ENCODE data around the gene GNA12. TPM values are rescaled to one million over a fixed set of nuclear protein-coding genes. Genes with fewer than 3 reads are reported as not detected.
"Not testable (repeated sequence)": the region's sequence is repeated elsewhere in the genome, so short reads cannot be mapped to it uniquely, and the experiment has no call there.

GNA12 gene
- total RNA-seq, 1 donor from 2014 or later, result 19.3 TPM

DNA sequence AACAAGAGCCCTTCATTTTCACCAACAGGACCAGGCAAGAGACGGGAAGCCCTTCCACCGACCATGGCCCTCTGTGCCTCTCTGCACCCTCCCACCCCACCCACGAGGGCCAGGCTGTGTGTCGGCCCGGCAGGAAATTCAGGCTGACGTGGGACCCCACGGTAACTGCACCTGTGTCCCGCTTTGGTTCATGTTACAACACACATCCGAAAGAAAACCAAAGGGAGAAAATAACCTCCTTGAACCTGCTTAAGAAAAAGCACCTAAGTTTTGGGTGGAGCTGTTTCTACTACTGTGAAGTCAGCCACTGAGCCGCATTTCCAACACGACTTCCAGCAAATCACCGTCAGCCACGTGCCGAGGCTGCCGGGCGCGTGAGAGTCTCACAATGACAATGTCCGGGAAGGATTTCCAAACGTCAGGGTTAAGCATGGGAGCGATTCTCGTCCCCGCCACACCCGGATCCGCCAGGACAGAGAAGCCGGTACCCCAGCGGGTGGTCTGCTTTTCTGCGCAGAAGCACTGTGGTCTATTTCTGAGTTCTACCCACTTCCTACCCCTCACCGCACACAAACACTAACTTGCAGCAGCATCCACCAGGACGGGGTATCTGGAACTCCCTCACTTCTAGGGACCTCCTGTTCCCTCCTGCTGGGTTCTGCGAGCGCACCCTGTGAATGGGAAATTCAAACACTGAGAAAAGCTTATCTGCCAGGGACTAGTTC lies 119.5 kb downstream of the GNA12 start:
- no peak overlapping the region for H3K4me3 ChIP-seq (ENCODE audit: low read depth, low read length)
- TF ChIP-seq, protein P1, sequence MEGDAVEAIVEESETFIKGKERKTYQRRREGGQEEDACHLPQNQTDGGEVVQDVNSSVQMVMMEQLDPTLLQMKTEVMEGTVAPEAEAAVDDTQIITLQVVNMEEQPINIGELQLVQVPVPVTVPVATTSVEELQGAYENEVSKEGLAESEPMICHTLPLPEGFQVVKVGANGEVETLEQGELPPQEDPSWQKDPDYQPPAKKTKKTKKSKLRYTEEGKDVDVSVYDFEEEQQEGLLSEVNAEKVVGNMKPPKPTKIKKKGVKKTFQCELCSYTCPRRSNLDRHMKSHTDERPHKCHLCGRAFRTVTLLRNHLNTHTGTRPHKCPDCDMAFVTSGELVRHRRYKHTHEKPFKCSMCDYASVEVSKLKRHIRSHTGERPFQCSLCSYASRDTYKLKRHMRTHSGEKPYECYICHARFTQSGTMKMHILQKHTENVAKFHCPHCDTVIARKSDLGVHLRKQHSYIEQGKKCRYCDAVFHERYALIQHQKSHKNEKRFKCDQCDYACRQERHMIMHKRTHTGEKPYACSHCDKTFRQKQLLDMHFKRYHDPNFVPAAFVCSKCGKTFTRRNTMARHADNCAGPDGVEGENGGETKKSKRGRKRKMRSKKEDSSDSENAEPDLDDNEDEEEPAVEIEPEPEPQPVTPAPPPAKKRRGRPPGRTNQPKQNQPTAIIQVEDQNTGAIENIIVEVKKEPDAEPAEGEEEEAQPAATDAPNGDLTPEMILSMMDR (conservative IDR thresholded peaks at IDR 0.05; ENCODE audit: low read depth, low read length), result no peak
- DNase-seq (ENCODE audit: low read depth), result no peak

DNA sequence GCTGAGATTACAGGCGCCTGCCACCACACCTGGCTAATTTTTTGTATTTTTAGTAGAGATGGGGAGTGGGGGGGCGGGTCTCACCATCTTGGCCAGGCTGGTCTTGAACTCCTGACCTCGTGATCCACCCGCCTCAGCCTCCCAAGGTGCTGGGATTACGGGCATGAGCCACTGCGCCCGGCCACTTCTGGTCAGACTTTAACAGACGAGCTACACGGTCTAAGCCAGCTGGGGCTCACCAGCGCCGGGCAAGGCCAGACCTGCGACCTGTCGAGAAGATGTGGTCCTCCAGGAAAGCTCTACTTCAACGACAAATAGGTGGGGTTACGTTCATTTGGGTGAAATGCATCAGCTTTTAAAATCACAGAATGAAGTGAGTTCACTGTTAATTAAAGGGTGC lies 120.1 kb downstream of the GNA12 start:
- DNase-seq (ENCODE audit: low read depth); H3K4me3 ChIP-seq (ENCODE audit: low read depth, low read length): not testable (repeated sequence)

DNA sequence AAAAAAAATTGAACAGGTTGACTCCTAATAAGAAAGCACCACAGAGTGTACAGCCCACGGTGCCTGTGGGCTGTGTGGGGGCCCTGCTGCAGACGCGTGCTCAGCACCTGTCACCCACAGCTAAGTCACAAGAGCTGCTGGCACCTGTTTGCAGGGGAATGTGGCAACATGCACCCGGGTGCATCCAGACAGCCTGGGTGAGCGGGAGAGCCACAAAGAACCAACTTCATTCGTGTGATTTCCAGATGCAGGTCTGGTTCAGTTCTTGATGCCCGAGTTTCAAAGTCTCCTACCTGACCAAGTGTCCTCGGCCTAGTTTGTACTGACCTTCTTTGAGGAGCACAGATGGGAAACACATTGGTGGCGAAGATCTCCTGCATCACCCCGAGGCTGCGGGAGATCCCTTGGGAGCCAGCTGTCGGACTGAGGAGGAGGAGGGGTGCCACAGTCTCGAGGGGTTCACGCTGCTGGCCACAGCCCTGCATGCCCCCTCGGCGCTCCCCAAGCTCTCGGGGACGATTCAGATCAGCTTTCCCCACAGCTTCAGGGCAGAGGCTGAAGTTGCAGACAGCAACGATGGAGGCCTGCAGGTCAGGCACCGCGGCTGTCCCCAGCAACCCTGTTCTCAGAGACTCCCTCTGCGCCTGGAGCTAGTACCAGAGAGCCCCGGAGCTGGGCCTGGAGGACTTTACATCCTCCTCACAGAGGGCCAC lies 120.8 kb downstream of the GNA12 start:
- no peak for DNase-seq (ENCODE audit: low read depth)
- no peak overlapping the region for H3K4me3 ChIP-seq (ENCODE audit: low read depth, low read length)
- TF ChIP-seq, protein P1 (conservative IDR thresholded peaks at IDR 0.05; ENCODE audit: low read depth, low read length), result no peak

DNA sequence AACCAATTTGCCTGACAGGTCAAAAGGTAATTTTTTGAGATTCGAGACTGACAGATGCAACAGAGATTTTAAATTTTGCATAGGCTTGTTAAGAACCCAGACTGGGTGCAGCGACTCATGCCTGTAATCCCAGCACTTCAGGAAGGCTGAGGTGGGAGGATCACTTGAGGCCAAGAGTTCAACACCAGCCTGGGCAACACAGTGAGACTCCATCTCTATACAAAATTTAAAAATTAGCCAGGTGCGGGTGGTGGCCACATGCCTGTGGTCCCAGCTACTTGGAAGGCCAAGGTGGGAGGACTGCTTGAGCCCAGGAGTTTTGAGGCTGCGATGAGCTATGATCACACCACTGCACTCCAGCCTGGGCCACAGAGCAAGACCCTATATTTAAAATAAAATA lies 121.5 kb downstream of the GNA12 start:
- H3K4me3 ChIP-seq (ENCODE audit: low read depth, low read length), result no peak overlapping the region
- no peak for DNase-seq (ENCODE audit: low read depth)
- TF ChIP-seq, protein P1 (conservative IDR thresholded peaks at IDR 0.05; ENCODE audit: low read depth, low read length), result no peak

DNA sequence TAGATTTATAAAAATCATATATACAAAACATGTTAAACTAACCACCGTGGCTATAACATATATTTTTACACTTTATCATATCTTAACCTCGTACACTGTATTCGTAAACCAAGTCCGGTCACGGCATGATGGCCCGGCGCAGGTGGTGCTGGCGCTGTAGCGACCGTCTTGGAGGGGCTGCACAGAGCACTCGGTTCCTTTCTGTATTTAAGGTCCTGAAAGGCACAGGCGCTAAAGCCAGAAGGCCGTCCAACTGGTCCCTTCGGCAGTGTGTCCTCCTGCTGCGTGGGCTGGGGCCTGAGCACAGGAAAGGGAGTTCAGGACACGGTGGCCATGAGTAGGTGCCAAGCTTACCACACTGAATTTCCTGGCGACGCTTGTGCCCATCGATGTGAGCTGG lies 122.3 kb downstream of the GNA12 start:
- DNase-seq (ENCODE audit: low read depth), result no peak
- TF ChIP-seq, protein P1 (conservative IDR thresholded peaks at IDR 0.05; ENCODE audit: low read depth, low read length), result no peak
- no peak overlapping the region for H3K4me3 ChIP-seq (ENCODE audit: low read depth, low read length)

DNA sequence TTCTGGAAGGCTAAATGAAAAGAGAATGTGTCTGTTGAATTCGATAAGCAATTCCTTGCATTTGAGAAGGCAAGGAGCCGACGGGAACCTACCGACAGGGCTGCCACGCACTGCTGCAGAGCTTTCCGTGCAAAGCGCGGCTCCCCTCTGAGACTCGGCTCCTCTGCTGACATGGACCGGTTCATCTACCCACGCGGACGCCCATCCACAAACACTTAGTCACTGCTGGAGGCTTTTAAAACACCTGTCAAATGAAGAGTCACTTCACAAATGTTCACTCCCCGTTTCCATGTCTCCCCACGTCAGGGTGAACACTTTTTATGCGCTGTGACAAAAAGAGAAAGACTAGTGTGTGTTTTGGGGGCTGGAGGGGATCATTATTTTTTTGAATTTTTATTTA lies 124.1 kb downstream of the GNA12 start:
- H3K4me3 ChIP-seq (ENCODE audit: low read depth, low read length), result no peak overlapping the region
- TF ChIP-seq, protein P1 (conservative IDR thresholded peaks at IDR 0.05; ENCODE audit: low read depth, low read length), result no peak
- no peak for DNase-seq (ENCODE audit: low read depth)

DNA sequence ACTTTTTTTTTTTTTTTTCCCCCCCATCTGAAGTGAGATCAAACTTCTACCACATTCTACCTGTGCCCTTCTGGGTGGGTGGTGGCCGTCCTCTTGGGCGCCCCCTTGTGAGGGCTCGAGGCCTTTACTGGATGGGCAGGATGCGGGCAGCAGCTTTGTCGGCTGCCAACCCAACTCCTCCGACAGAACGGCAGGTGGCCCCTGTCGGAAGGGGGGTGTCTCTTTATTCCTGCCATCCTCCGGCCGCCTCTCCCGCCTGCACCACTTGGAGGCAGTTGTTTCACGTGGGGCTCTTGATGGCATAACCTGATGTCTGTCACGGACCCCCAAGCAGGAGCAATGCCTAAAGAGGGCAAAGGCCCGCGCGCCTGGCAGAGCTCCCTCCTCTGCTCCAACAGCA lies 125.1 kb downstream of the GNA12 start:
- no peak for DNase-seq (ENCODE audit: low read depth)
- TF ChIP-seq, protein P1 (conservative IDR thresholded peaks at IDR 0.05; ENCODE audit: low read depth, low read length), result peak; percentile 55
- no peak overlapping the region for H3K4me3 ChIP-seq (ENCODE audit: low read depth, low read length)

All from epithelial cell of proximal tubule (primary cell).